H1 (cell line): ENCODE data around the gene HTR3A. TPM values are rescaled to one million over a fixed set of nuclear protein-coding genes. Genes with fewer than 3 reads are reported as not detected.

ENCODE experiments used
- CTCF ChIA-PET: fragments of 300-600 bp; sonication (Branson Sonifier 250); formaldehyde crosslinking; loops from one replicate; lab custom pipeline; 2021; ENCODE audit not compliant: partially characterized antibody; lab: Charles Lee
- POLR2A ChIA-PET: fragments of 300-600 bp; sonication (Branson Sonifier 250); formaldehyde crosslinking; loops from one replicate; lab custom pipeline; 2021; ENCODE audit warnings: inconsistent platforms; ENCODE audit not compliant: partially characterized antibody; lab: Charles Lee
- DNase-seq, 2 experiments: peaks; one replicate each; pipeline versions ENCODE4 v3.0.0 to v3.0.0-alpha.2; 2010 to 2022; ENCODE audit warnings: low spot score in 2 of 2, low read depth in 1 of 2, mixed read lengths in 1 of 2
- FAIRE-seq: peaks from 2 replicates; lab custom pipeline; 2011; peaks lifted over from hg19 to GRCh38; lab: Jason Lieb, UNC
- H2AFZ ChIP-seq: 2 replicates; pipeline ENCODE4 v1.8.1; 2012; ENCODE audit warnings: low read length, inconsistent platforms
- H2AK5ac ChIP-seq: 2 replicates; pipeline ENCODE4 v1.6.1; 2013; ENCODE audit warnings: low read depth, low read length
- H2BK120ac ChIP-seq: replicated peaks from 2 replicates; pipeline ENCODE3; 2013; ENCODE audit warnings: low read depth, low read length, inconsistent platforms
- H2BK12ac ChIP-seq: 2 replicates; pipeline ENCODE4 v1.6.1; 2013; ENCODE audit warnings: low read depth, low read length
- H2BK15ac ChIP-seq: 2 replicates; pipeline ENCODE4 v1.6.1; 2013; ENCODE audit warnings: low read length
- H2BK20ac ChIP-seq: 2 replicates; pipeline ENCODE4 v1.6.1; 2013; ENCODE audit warnings: low read length
- H2BK5ac ChIP-seq: 2 replicates; pipeline ENCODE4 v1.6.1; 2013; ENCODE audit warnings: low read depth, low read length
- H3K14ac ChIP-seq: 2 replicates; pipeline ENCODE4 v1.6.1; 2013; ENCODE audit warnings: inconsistent platforms; ENCODE audit not compliant: insufficient read length
- H3K18ac ChIP-seq: 2 replicates; pipeline ENCODE4 v1.6.1; 2013; ENCODE audit warnings: low read length; ENCODE audit errors: extremely low read depth
- H3K23ac ChIP-seq: 2 replicates; pipeline ENCODE4 v1.6.1; 2013; ENCODE audit warnings: inconsistent platforms; ENCODE audit not compliant: insufficient read length
- H3K23me2 ChIP-seq: 2 replicates; pipeline ENCODE4 v1.6.1; 2013; ENCODE audit warnings: low read depth, low read length
- H3K27ac ChIP-seq: 2 replicates; pipeline ENCODE4 v1.6.1; 2011; ENCODE audit warnings: low read depth, low read length, inconsistent platforms
- H3K27me3 ChIP-seq, 4 experiments: replicated peaks in 1 of 4; 1 replicate in 1 of 4; 2 replicates in 3 of 4; pipeline versions ENCODE4 v1.6.1 to v1.8.1; 2011 to 2013; ENCODE audit warnings: low read length in 3 of 4, mild to moderate bottlenecking in 3 of 4, inconsistent platforms in 2 of 4, mixed read lengths in 2 of 4, moderate library complexity in 1 of 4; ENCODE audit not compliant: control insufficient read depth in 3 of 4, insufficient read depth in 3 of 4; ENCODE audit errors: extremely low read depth in 1 of 4
- H3K36me3 ChIP-seq, 4 experiments: 2 replicates each; pipeline versions ENCODE4 v1.6.1 to v1.8.1; 2011 to 2013; ENCODE audit warnings: mild to moderate bottlenecking in 4 of 4, low read length in 3 of 4, moderate library complexity in 2 of 4, control low read depth in 1 of 4, inconsistent platforms in 1 of 4; ENCODE audit not compliant: insufficient read depth in 4 of 4, control insufficient read depth in 2 of 4
- H3K4ac ChIP-seq: replicated peaks from 2 replicates; pipeline ENCODE3; 2013; ENCODE audit warnings: low read length, low read depth, mixed read lengths, inconsistent platforms; ENCODE audit not compliant: insufficient read length
- H3K4me1 ChIP-seq, 4 experiments: replicated peaks in 1 of 4; 1 replicate in 1 of 4; 2 replicates in 3 of 4; pipeline versions ENCODE4 v1.6.1 to v1.8.1; 2011 to 2013; ENCODE audit warnings: low read length in 3 of 4, inconsistent platforms in 2 of 4, mixed read lengths in 1 of 4; ENCODE audit not compliant: insufficient read depth in 4 of 4, control insufficient read depth in 3 of 4
- H3K4me2 ChIP-seq, 2 experiments: 2 replicates each; pipeline versions ENCODE4 v1.6.1 to v1.8.1; 2011 to 2013; ENCODE audit warnings: low read depth in 2 of 2, low read length in 2 of 2, control low read depth in 1 of 2, inconsistent platforms in 1 of 2, mild to moderate bottlenecking in 1 of 2; ENCODE audit not compliant: insufficient read depth in 1 of 2
- H3K4me3 ChIP-seq, 4 experiments: fragments of 200-600, 300-600 bp in 1 of 4; sonication (generic), shearing (Covaris generic), sonication (Bioruptor Twin) in 1 of 4; 2 replicates each; pipeline versions ENCODE4 v1.5.1 to v1.8.1; 2011 to 2016; ENCODE audit warnings: low read length in 4 of 4, low read depth in 3 of 4, control low read depth in 2 of 4, inconsistent platforms in 2 of 4, mild to moderate bottlenecking in 2 of 4, mixed read lengths in 1 of 4, moderate library complexity in 1 of 4; ENCODE audit not compliant: insufficient read depth in 2 of 4; ENCODE audit errors: extremely low read depth in 1 of 4
- H3K56ac ChIP-seq: replicated peaks from 2 replicates; pipeline ENCODE3; 2013; ENCODE audit warnings: low read depth, mild to moderate bottlenecking, mixed read lengths, low read length, inconsistent platforms; ENCODE audit not compliant: insufficient read length
- H3K79me1 ChIP-seq: 2 replicates; pipeline ENCODE4 v1.6.1; 2013; ENCODE audit warnings: low read depth, low read length, control low read depth
- H3K79me2 ChIP-seq, 2 experiments: 2 replicates each; pipeline versions ENCODE4 v1.6.1 to v1.8.1; 2012 to 2013; ENCODE audit warnings: low read length in 2 of 2, mild to moderate bottlenecking in 2 of 2, inconsistent platforms in 1 of 2; ENCODE audit not compliant: insufficient read depth in 2 of 2, control insufficient read depth in 1 of 2
- H3K9ac ChIP-seq, 4 experiments: replicated peaks in 1 of 4; 1 replicate in 1 of 4; 2 replicates in 3 of 4; pipeline versions ENCODE4 v1.6.1 to v1.8.1; 2011 to 2013; ENCODE audit warnings: low read depth in 3 of 4, low read length in 3 of 4, control low read depth in 2 of 4, mild to moderate bottlenecking in 2 of 4, moderate library complexity in 2 of 4, inconsistent platforms in 1 of 4; ENCODE audit errors: extremely low read depth in 1 of 4
- H3K9me3 ChIP-seq, 2 experiments: 2 replicates each; pipeline versions ENCODE4 v1.6.1 to v1.8.1; 2012 to 2013; ENCODE audit warnings: mild to moderate bottlenecking in 2 of 2, moderate library complexity in 2 of 2, control low read depth in 1 of 2, inconsistent platforms in 1 of 2, low read depth in 1 of 2, low read length in 1 of 2, mixed read lengths in 1 of 2; ENCODE audit not compliant: insufficient read depth in 2 of 2
- H4K20me1 ChIP-seq, 2 experiments: replicated peaks in 1 of 2; 2 replicates each; pipeline versions ENCODE3 to v1.8.1; 2011 to 2013; ENCODE audit warnings: inconsistent platforms in 2 of 2, low read length in 2 of 2, mild to moderate bottlenecking in 1 of 2; ENCODE audit not compliant: insufficient read depth in 2 of 2, control insufficient read depth in 1 of 2
- H4K5ac ChIP-seq: 2 replicates; pipeline ENCODE4 v1.6.1; 2013; ENCODE audit warnings: low read length, low read depth, mixed read lengths, inconsistent platforms; ENCODE audit not compliant: insufficient read length
- H4K8ac ChIP-seq: 2 replicates; pipeline ENCODE4 v1.8.0; 2013; ENCODE audit warnings: mild to moderate bottlenecking, moderate library complexity, low read length, inconsistent platforms; ENCODE audit not compliant: insufficient read depth; ENCODE audit errors: extremely low read depth
- H4K91ac ChIP-seq: replicated peaks from 2 replicates; pipeline ENCODE3; 2013; ENCODE audit warnings: low read length, mixed read lengths, inconsistent platforms; ENCODE audit not compliant: insufficient read length
- CREB1 ChIP-seq: IDR thresholded peaks from 2 replicates; pipeline ENCODE4 v1.6.1; 2012; ENCODE audit warnings: inconsistent platforms
- GABPA ChIP-seq: IDR thresholded peaks from 2 replicates; pipeline ENCODE4 v1.6.1; 2011; ENCODE audit warnings: mild to moderate bottlenecking, low read length, moderate library complexity, borderline replicate concordance; ENCODE audit not compliant: insufficient read depth
- GTF2F1 ChIP-seq: IDR thresholded peaks from 2 replicates; pipeline ENCODE4 v1.6.1; 2012; ENCODE audit warnings: low read depth, low read length, improper control_type of control experiment, borderline replicate concordance
- NRF1 ChIP-seq: IDR thresholded peaks from 2 replicates; pipeline ENCODE4 v1.6.1; 2011; ENCODE audit warnings: mild to moderate bottlenecking, low read depth, low read length, improper control_type of control experiment
- SAP30 ChIP-seq: fragments of 300-600 bp; sonication (generic); IDR thresholded peaks from 2 replicates; pipeline ENCODE4 v1.7.1; 2012; ENCODE audit warnings: low read length, moderate library complexity, mild to moderate bottlenecking, inconsistent platforms; ENCODE audit not compliant: insufficient read depth, insufficient replicate concordance
- SIRT6 ChIP-seq: IDR thresholded peaks from one replicate; pipeline ENCODE4 v1.7.1; 2012; ENCODE audit warnings: low read length, inconsistent platforms
- SP2 ChIP-seq: IDR thresholded peaks from 2 replicates; pipeline ENCODE4 v1.6.1; 2012; ENCODE audit warnings: mild to moderate bottlenecking, low read length, inconsistent platforms
- SP4 ChIP-seq: IDR thresholded peaks from 2 replicates; pipeline ENCODE4 v1.6.1; 2012; ENCODE audit warnings: low read length, inconsistent platforms
- YY1 ChIP-seq: IDR thresholded peaks from 2 replicates; pipeline ENCODE4 v1.6.1; 2011; ENCODE audit warnings: low read depth, mild to moderate bottlenecking, low read length
- WGBS, 2 experiments: shearing (Covaris generic) in 1 of 2; methylation state at CpG; one replicate each; pipeline versions ENCODE4 v1.1.6 to v1.1.7; 2013 to 2015; ENCODE audit warnings: low lambda C conversion rate in 2 of 2, mixed read lengths in 2 of 2, inconsistent platforms in 1 of 2, low coverage in 1 of 2, missing lambda C conversion rate in 1 of 2; ENCODE audit not compliant: insufficient replicate concordance in 2 of 2, insufficient coverage in 1 of 2, insufficient read length in 1 of 2; ENCODE audit errors: extremely low coverage in 1 of 2, missing lambda C conversion rate in 1 of 2; 5-methylcytosine and 5-hydroxymethylcytosine counted together
- polyA plus RNA-seq, 7 experiments: library from polyadenylated mRNA; depleted of rRNA in 3 of 7; stranded (reverse) in 5 of 7; unstranded in 2 of 7; fragments of >200 nt in 5 of 7; fragments of 200-250 nt in 2 of 7; gene quantifications; 1 replicate in 5 of 7; 2 replicates in 1 of 7; 4 replicates in 1 of 7; pipeline versions ENCODE4 v1.2.1 to v1.2.3, GENCODE V29; 2011 to 2013; ENCODE audit warnings: missing spikeins in 2 of 7, mixed read lengths in 2 of 7
- total RNA-seq: library from RNA; stranded (reverse); fragmentation: NEBNext Ultra II Directional; extraction: Animal tissue kit (Norgen Biotek cat#: 25700); gene quantifications from 2 replicates; pipeline ENCODE4 v1.2.1, GENCODE V29; 2021

The HTR3A gene
- total and polyA plus RNA-seq, 2 of the 8 experiments (the other 6 are each of a cell fraction or from before 2014, with no cell fraction given), result 7.5 to 8.9 TPM

- no peak overlapping the region for H3K4ac ChIP-seq
- no peaks in the 10 kb centered on the region for H3K9me3 ChIP-seq
- H3K4me1 ChIP-seq, result no peaks in the 10 kb centered on the region
- no peak overlapping the region for H3K4me3 ChIP-seq
- H3K27me3 ChIP-seq, result no peaks in the 10 kb centered on the region
- H3K79me2 ChIP-seq, result no peaks in the 10 kb centered on the region
- H2AFZ ChIP-seq, result no peak overlapping the region
- H3K23me2 ChIP-seq, result 0 out of 2 replicates have a peak, but pooled peaks cover 1% of the 10 kb centered on the region
- H3K18ac ChIP-seq, result no peak overlapping the region
- no peak overlapping the region for H3K9ac ChIP-seq
- no peak overlapping the region for H3K14ac ChIP-seq
- H3K27ac ChIP-seq, result no peak overlapping the region
- CTCF ChIA-PET, result interaction anchor here (0.6 to 4.9 kb wide), 9 partner anchors 9 to 432 kb away, joined by 3 to 38 read pairs (median 4); no protein-coding TSS in a partner anchor
- H4K91ac ChIP-seq, result no peak overlapping the region
- no peaks in the 10 kb centered on the region for H4K20me1 ChIP-seq
- H2AK5ac ChIP-seq, result no peak overlapping the region
- H3K36me3 ChIP-seq, result no peaks in the 10 kb centered on the region
- no peak overlapping the region for H4K5ac ChIP-seq
- H3K79me1 ChIP-seq, result no peaks in the 10 kb centered on the region
- H3K4me2 ChIP-seq, result no peak overlapping the region
- H3K23ac ChIP-seq, result no peak overlapping the region
- H4K8ac ChIP-seq, result no peak overlapping the region
- POLR2A ChIA-PET, result interaction anchor here (0.7 kb wide), 1 partner anchor 259 kb away, joined by 3 read pairs; no protein-coding TSS in a partner anchor
- H3K56ac ChIP-seq, result no peak overlapping the region
- no peak overlapping the region for H2BK12ac ChIP-seq
- no peak overlapping the region for H2BK20ac ChIP-seq
- DNase-seq, result no peak
- no peak overlapping the region for H2BK5ac ChIP-seq
- TF ChIP-seq GTF2F1, result no peak
- TF ChIP-seq SAP30, result no peak
- TF ChIP-seq GABPA, result no peak
- no peak for TF ChIP-seq CREB1
- TF ChIP-seq SIRT6, result no peak
- TF ChIP-seq SP4, result no peak
- no peak for TF ChIP-seq NRF1
- no peak for TF ChIP-seq SP2
- TF ChIP-seq YY1, result no peak
- H2BK120ac ChIP-seq, result no peak overlapping the region
- 94% methylated on average over 3 of the region's 3 CpGs; no CpG with 5 or more reads in 1 of the 2 experiments for WGBS, 2 experiments
- FAIRE-seq, result no peak
- no peak overlapping the region for H2BK15ac ChIP-seq
These were observed 44.1 kb downstream of the HTR3A start for GRCh38 chr11:114019046-114019445.
